Rectal smooth muscle tissue (tissue), 1 donor: ENCODE results near the gene TXLNB.
A peak's percentile ranks its signal among the peaks of the same experiment; 100 is the strongest.

ENCODE experiments used
- H3K27ac ChIP-seq: one replicate; pipeline ENCODE4 v1.7.0; 2013; ENCODE audit warnings: low read depth, low read length, inconsistent platforms
- H3K27me3 ChIP-seq: one replicate; pipeline ENCODE4 v1.7.0; 2013; ENCODE audit warnings: low read length; ENCODE audit not compliant: control insufficient read depth, insufficient read depth
- H3K36me3 ChIP-seq: one replicate; pipeline ENCODE4 v1.7.0; 2013; ENCODE audit warnings: low read length; ENCODE audit not compliant: control insufficient read depth, insufficient read depth
- H3K4me1 ChIP-seq: one replicate; pipeline ENCODE4 v1.7.0; 2013; ENCODE audit warnings: low read length; ENCODE audit not compliant: control insufficient read depth, insufficient read depth
- H3K4me3 ChIP-seq: one replicate; pipeline ENCODE4 v1.7.0; 2013; ENCODE audit warnings: low read length
- H3K9ac ChIP-seq: one replicate; pipeline ENCODE4 v1.7.0; 2013; ENCODE audit warnings: low read length

TXLNB gene

DNA sequence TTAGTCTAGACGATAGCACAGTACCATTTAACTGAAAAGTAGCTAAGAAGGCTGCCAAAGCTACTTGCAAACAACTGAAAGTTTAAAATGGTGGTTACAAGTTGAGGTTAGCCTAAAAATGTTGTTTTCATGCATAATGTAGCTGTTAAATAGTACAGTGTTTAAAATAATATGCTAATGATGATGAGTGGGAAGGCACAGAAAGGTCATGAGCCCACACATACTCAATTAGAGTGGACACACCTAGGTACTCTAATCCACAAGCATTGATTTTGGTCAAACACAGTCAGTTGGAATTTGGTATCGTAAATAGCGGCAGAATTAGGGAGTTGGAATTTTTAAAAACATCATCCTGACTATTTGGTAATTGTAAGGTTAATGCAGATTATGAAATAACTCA, 7.0 kb downstream of the TXLNB start:
- Histone ChIP-seq H3K4me3 (no peak overlapping the region), H3K27me3 (no peaks in the 10 kb centered on the region), H3K4me1 (no peaks in the 10 kb centered on the region), H3K27ac (no peak overlapping the region), H3K36me3 (no peaks in the 10 kb centered on the region), H3K9ac (no peak overlapping the region)

DNA sequence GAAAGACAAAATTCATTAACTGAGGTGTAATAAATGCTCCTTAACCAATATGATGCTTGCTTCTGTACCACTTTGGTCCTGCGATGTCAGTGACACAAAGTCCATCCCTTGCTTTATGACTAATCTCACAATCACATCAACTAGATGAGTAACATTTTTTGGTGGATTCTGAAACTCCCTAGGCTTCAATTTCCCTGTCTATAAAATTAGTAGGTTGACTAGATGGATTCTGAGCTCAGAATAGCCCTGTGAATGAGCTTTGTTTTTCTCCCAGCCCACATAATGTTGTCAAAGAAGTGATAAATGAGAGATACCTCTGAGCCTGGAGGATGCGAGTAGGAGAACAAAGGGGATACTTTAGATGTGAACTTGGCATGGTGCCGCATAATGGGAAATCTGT, 9.1 kb downstream of the TXLNB start:
- no peak overlapping the region for H3K27ac ChIP-seq

DNA sequence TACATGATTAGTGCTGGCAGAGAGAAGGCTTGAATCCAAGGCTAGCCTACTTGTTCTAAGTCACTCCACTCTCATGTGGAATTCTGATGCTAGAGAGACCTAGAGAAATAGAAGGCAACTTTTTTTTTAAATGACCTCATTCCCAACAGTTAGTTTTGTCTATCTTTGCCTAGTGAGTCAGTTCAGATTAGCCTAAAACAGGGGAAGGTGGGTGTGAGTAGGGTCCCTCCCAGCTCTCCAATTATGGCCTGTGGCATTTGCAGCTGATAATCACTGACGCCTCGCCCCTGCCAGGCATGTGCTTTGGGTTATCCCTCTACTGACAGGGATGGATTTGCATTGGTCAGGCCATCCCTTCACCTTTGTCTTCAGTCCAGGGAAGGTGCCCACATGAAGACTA, 13.6 kb downstream of the TXLNB start:
- Histone ChIP-seq H3K9ac (no peak overlapping the region), H3K27ac (no peak overlapping the region)

More for the DNA sequence above, 9.1 kb downstream of the TXLNB start:
- Histone ChIP-seq H3K4me3 (no peak overlapping the region), H3K4me1 (no peaks in the 10 kb centered on the region), H3K27me3 (no peaks in the 10 kb centered on the region), H3K36me3 (no peaks in the 10 kb centered on the region), H3K9ac (no peak overlapping the region)

DNA sequence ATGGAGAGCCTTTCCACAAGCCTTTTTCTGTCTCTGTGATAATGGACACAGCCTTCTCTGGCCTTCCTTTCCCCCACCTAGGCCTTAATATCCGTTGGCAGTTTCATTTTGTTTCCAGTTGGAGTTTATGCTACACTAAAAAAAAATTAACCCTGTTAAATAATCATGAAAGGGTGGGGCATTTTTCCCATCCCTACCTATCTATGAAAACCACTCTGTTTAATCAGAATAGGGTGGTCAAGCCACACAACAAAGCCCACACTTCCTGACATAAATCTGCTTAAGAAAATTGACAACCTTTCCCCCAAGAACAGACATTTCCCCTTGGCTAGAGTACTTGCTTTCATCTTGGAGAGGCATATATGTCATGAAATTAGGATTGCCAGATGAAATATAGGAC, 14.2 kb downstream of the TXLNB start:
- Histone ChIP-seq H3K4me1 (no peaks in the 10 kb centered on the region), H3K27ac (peak overlapping the region; percentile 37), H3K36me3 (no peaks in the 10 kb centered on the region), H3K9ac (no peak overlapping the region), H3K4me3 (no peak overlapping the region), H3K27me3 (no peaks in the 10 kb centered on the region)

More for the DNA sequence above, 13.6 kb downstream of the TXLNB start:
- Histone ChIP-seq H3K36me3 (no peaks in the 10 kb centered on the region), H3K4me1 (no peaks in the 10 kb centered on the region), H3K27me3 (no peaks in the 10 kb centered on the region), H3K4me3 (no peak overlapping the region)

DNA sequence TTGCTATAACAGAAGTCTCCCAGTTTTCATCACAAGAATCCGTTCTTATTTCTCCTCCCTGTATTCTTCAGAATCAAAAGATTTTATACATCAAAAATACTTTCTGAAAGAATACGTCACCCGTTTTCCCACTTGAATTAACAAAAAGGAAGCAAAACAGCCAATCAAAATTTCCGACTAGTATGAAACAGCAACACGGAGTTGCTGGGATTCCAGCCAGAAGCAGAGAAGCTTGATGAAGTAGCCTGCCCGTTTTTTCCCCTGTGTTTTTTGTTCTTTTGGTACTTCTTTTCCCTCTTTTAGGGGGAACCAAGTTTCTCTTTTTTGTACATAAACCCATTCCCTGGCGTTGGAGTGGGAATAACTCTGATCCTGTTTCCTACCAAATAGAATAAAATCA, 14.6 kb downstream of the TXLNB start:
- H3K4me1 ChIP-seq: no peaks in the 10 kb centered on the region
- peak overlapping the region; percentile 37 for H3K27ac ChIP-seq
- H3K27me3 ChIP-seq: no peaks in the 10 kb centered on the region
- no peak overlapping the region for H3K9ac ChIP-seq
- no peak overlapping the region for H3K4me3 ChIP-seq
- no peaks in the 10 kb centered on the region for H3K36me3 ChIP-seq

DNA sequence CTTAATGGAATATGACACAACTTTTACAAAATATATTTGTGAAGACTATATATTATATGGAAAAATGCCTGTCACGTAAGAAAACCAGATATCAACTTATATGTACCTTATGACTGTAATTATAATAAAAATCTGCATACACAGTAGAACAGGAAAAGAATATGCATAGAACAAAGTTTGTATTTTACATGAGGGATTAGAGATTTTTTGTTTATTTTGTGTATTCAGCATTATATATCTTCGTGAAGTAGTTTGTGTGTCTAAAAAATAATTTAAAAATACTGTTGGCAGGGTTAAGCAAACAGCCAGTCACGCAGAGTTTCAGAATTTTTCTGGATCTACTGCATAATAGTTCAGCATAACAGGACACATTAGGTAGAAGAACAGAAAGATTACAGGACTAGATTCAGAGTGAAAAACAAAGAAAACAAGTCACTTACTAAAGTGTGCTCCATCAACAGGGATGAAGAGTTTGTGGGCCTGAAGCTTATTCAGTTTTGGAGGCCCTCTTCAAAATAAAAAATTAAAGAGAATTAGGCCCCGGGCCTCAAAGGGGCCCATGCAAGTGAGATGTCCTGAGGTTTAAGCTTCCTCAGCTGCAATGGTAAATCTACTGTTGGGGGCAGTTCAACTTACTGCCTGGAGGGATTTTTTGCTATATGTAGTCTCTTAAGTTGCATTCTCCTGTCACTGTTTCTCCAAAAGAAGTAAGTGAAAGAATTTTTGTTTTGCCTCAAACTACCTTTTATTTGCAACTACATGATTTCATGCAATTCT, 16.3 kb downstream of the TXLNB start:
- H3K27ac ChIP-seq: no peak overlapping the region
- H3K27me3 ChIP-seq: no peaks in the 10 kb centered on the region
- no peak overlapping the region for H3K4me3 ChIP-seq
- H3K36me3 ChIP-seq: no peaks in the 10 kb centered on the region
- no peaks in the 10 kb centered on the region for H3K4me1 ChIP-seq
- H3K9ac ChIP-seq: no peak overlapping the region

DNA sequence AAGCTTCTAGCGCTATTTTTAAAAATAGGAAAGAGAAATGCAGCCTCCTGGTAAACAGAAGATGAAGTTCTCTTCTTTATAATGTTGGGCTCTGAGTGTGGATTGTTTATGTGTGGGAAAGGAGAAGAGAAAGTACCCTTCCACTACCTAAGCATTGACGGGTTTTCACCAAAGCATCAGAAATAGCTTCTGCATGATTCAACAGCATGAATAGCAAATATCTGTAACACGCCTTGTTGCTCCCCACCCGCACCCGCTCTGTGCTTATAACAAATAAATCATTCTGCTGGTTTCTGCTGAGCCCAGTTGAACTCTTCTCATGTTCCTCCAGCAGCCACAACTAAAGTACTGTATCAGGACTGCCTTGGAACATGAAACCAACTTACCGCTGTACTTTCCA, 20.7 kb downstream of the TXLNB start:
- Histone ChIP-seq H3K27me3 (no peaks in the 10 kb centered on the region), H3K36me3 (no peaks in the 10 kb centered on the region), H3K4me3 (no peak overlapping the region), H3K9ac (no peak overlapping the region), H3K4me1 (no peaks in the 10 kb centered on the region), H3K27ac (peak overlapping the region; percentile 27)

DNA sequence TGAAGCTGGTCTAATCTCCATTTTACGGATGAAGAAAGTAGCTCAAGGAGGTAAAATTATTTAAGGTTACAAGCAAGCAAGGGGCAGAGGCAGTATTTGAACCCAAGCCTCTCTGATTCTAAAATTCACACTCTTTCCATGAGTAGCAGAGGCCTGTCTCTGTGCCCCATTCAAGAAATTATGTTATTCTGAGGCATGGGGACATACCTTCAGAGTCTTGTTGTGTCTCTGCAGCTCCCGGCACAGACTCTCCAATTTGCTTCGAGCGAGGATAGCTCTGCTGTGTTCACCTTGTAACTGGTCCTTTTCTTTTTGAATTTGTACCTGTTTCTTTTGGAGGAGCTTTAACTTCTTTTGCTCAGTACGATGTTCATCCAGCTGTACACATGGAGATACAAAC, 21.5 kb downstream of the TXLNB start:
- Histone ChIP-seq H3K36me3 (no peaks in the 10 kb centered on the region), H3K27me3 (no peaks in the 10 kb centered on the region), H3K9ac (no peak overlapping the region), H3K4me3 (no peak overlapping the region), H3K27ac (no peak overlapping the region), H3K4me1 (no peaks in the 10 kb centered on the region)

DNA sequence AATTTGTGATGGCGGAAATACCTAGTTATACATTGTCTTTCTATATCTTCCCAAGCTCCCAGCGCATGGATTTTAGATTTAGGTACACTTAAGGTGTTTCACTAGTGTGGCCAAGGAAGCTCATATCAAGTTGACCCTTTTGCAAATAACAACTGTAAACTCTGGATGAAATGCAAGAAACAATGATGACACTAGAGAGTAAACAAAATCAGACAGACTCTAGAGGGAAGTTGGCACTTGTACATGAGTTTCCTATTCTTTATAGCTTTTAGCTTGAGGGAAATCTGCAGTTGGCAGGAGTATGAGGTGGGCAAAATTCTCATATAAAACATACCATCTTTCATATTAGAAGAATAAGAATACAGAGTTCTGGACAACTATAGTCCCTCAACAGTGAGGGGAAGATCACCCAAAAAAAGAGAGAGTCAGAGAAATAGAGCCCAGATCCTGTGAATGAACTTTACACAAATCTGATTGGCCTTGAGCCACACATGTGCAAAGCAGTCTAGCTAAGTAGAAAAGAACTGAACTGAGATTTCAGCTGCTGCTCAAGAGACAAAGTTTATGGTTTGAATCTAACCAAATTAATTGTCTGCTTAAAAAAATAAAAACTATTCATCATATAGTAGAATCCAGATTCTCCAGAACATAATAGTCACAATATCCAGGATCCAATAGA, 26.1 kb downstream of the TXLNB start:
- Histone ChIP-seq H3K9ac (no peak overlapping the region), H3K4me1 (no peaks in the 10 kb centered on the region), H3K4me3 (no peak overlapping the region), H3K36me3 (no peaks in the 10 kb centered on the region), H3K27me3 (no peaks in the 10 kb centered on the region), H3K27ac (no peak overlapping the region)

DNA sequence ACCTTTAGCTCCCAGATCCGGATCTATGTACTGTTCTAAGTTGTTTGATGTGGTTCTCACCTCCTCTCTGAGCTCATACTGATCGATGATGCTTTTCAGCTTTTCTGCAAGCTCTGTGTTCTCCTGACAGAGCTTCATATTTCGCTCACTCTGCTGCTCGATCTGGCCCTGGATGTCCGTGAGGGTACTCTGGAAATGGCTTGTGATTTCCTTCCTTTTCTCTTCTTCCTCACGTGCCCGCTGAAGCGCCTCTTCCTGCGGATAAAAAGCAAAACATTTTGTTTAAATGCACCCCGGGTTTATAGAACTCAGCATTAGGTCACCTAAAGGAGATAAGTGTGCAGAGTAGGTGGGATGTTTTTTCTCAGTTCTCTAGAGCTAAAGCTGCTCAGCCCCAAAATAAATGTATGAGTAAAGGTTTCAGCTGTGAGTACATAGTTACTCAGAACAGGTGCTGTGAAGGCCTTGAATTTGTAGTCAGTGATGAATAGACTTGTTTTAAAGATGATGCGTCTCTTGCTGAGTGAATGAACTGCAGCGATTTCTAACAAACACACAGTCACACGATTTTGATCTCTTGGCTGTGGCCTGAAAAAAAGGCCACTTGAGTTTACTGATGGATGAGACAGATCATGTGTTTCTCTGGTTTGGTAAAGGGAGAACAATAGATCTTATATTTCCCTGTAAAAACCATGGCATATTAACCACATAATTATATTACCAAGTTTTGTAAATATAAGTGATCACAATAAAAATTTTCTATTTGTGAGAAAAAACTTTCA, 29.1 kb downstream of the TXLNB start:
- H3K36me3 ChIP-seq: no peaks in the 10 kb centered on the region
- no peaks in the 10 kb centered on the region for H3K27me3 ChIP-seq
- no peak overlapping the region for H3K9ac ChIP-seq
- no peaks in the 10 kb centered on the region for H3K4me1 ChIP-seq
- no peak overlapping the region for H3K4me3 ChIP-seq
- no peak overlapping the region for H3K27ac ChIP-seq

DNA sequence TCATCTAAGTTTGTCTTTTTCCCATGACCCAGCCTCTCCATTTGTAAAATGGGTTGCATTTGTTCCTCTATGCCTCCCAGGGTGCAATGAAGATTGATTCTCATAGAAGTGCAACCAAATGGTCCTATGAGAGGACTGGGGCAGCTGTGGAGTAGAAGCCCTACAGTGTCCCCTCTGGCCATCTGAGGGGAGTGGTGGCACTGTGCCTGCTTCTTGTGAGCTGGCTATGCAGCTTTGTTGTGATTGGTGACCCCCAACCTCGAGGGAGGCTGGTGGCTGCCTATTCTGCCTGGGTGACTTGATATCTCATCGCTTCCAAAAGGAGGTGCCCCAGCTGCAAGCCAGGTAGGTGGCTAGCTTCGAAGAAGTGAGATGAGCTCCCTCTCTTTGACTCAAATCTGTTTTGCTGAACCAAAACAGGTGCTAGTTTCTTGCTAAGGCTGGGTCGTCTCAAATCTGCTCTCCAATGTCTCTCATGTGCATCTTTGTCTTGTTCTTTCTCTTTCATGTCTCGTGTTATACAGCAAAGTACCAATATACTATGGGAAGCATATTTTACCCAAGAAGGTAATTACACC, 33.9 kb downstream of the TXLNB start:
- no peaks in the 10 kb centered on the region for H3K36me3 ChIP-seq
- H3K9ac ChIP-seq: no peak overlapping the region
- H3K4me3 ChIP-seq: no peak overlapping the region
- H3K27ac ChIP-seq: no peak overlapping the region
- no peaks in the 10 kb centered on the region for H3K27me3 ChIP-seq
- H3K4me1 ChIP-seq: no peaks in the 10 kb centered on the region

DNA sequence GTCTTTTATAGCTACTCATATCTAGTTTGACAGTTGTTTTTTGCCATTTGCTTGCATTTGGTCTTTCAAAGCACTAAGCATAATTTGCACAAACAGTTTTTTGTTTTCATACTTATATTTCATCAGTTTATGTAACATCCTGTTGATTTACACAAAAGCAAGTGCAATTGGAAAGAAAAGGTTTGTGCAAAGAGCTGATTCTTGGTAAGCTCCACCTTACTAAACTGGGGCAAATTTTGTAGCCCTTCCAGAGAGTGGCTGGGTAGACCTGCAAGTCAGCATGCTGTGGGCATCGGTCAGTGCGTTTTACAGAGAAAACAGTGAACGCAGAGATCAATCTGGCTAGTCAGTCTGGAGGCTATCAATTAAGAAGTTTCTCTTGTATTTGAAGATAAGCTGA, 34.5 kb downstream of the TXLNB start:
- H3K36me3 ChIP-seq: no peaks in the 10 kb centered on the region
- no peaks in the 10 kb centered on the region for H3K4me1 ChIP-seq
- no peak overlapping the region for H3K27ac ChIP-seq

More for the DNA sequence above, 34.5 kb downstream of the TXLNB start:
- Histone ChIP-seq H3K4me3 (no peak overlapping the region), H3K27me3 (no peaks in the 10 kb centered on the region), H3K9ac (no peak overlapping the region)
